Loucy (cell line): ENCODE measurements around the gene SAMD1.

Source experiments
- H2AFZ ChIP-seq: fragments of 200-600 bp; sonication (generic); 2 replicates; pipeline ENCODE4 v1.6.0; 2016; ENCODE audit warnings: antibody characterized with exemption, mild to moderate bottlenecking, low read length, moderate library complexity
- H3F3A ChIP-seq: fragments of 200-600 bp; 2 replicates; pipeline ENCODE4 v1.6.0; 2016; ENCODE audit warnings: antibody characterized with exemption, low read depth, mild to moderate bottlenecking
- H3K27me3 ChIP-seq: fragments of 200-600 bp; sonication (generic); 2 replicates; pipeline ENCODE4 v1.6.1; 2014; ENCODE audit warnings: low read length, mild to moderate bottlenecking; ENCODE audit not compliant: insufficient read depth, poor library complexity, severe bottlenecking
- H3K36me3 ChIP-seq: fragments of 200-600 bp; sonication (generic); 2 replicates; pipeline ENCODE4 v1.6.1; 2016; ENCODE audit warnings: low read length; ENCODE audit not compliant: insufficient read depth
- H3K4me1 ChIP-seq: fragments of 200-600 bp; sonication (generic); 2 replicates; pipeline ENCODE4 v1.5.1; 2014; ENCODE audit warnings: low read length, mild to moderate bottlenecking; ENCODE audit not compliant: insufficient read depth, poor library complexity, severe bottlenecking
- H3K4me2 ChIP-seq: fragments of 200-600 bp; sonication (generic); 2 replicates; pipeline ENCODE4 v1.6.0; 2014; ENCODE audit warnings: antibody characterized with exemption, low read length, low read depth, mild to moderate bottlenecking; ENCODE audit not compliant: poor library complexity, severe bottlenecking
- H3K4me3 ChIP-seq: fragments of 200-600 bp; sonication (generic); 2 replicates; pipeline ENCODE4 v1.5.1; 2014; ENCODE audit warnings: low read length, mild to moderate bottlenecking, mixed read lengths; ENCODE audit not compliant: poor library complexity, severe bottlenecking
- H3K79me2 ChIP-seq: fragments of 200-600 bp; sonication (generic); 2 replicates; pipeline ENCODE4 v1.6.1; 2014; ENCODE audit warnings: low read length; ENCODE audit not compliant: insufficient read depth
- H3K9ac ChIP-seq: fragments of 200-600 bp; sonication (generic); 2 replicates; pipeline ENCODE4 v1.6.0; 2014; ENCODE audit warnings: mild to moderate bottlenecking, low read depth, low read length, moderate library complexity; ENCODE audit not compliant: poor library complexity, severe bottlenecking
- H3K9me2 ChIP-seq: fragments of 200-600 bp; sonication (generic); replicated peaks from 2 replicates; pipeline ENCODE4 v1.6.1; 2016; ENCODE audit warnings: low read depth, low read length, mixed read lengths
- H3K9me3 ChIP-seq: fragments of 200-600 bp; sonication (generic); 2 replicates; pipeline ENCODE4 v1.6.1; 2014; ENCODE audit warnings: mild to moderate bottlenecking, antibody characterized with exemption, low read length, low read depth; ENCODE audit not compliant: insufficient read depth
- H4K20me1 ChIP-seq: fragments of 200-600 bp; sonication (generic); 2 replicates; pipeline ENCODE4 v1.6.0; 2014; ENCODE audit warnings: antibody characterized with exemption, low read length, mild to moderate bottlenecking; ENCODE audit not compliant: insufficient read depth, poor library complexity, severe bottlenecking
- EZH2phosphoT487 ChIP-seq: fragments of 200-600 bp; IDR thresholded peaks from 2 replicates; pipeline ENCODE4 v1.6.1; 2018; ENCODE audit warnings: antibody characterized with exemption, mild to moderate bottlenecking, moderate library complexity, borderline replicate concordance
- TF ChIP-seq, protein P1 (sequence below): fragments of 200-600 bp; sonication (generic); conservative IDR thresholded peaks from 2 replicates; pipeline ENCODE4 v1.5.1; 2014; ENCODE audit warnings: mild to moderate bottlenecking, antibody characterized with exemption, low read length

The SAMD1 gene

DNA sequence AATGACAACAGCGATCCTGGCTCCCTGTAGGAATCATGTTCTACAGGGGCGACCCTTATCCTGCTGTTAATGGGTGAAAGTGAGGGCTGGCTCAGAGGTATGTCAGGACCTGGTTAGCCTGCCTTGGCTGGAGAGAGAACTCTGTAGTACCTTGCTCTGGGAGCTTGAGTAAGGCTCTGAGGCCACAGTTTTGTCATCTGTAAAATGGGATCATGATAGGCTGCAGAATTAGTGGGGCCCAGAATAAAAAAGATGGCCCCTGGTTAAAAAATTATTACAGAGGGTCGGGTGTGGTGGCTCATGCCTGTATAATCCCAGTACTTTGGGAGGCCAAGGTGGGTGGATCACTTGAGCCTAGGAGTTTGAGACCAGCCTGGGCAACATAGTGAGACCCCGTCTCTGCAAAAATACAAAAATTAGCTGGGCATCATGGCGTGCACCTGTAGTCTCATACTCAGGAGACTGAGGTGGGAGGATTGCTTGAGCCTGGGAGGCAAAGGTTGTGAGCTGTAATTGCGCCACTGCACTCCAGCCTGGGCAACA lies 10.5 kb upstream of the SAMD1 start:
- no peaks in the 10 kb centered on the region for H3K4me1 ChIP-seq
- H3K9ac ChIP-seq = no peak overlapping the region
- TF ChIP-seq, protein P1, sequence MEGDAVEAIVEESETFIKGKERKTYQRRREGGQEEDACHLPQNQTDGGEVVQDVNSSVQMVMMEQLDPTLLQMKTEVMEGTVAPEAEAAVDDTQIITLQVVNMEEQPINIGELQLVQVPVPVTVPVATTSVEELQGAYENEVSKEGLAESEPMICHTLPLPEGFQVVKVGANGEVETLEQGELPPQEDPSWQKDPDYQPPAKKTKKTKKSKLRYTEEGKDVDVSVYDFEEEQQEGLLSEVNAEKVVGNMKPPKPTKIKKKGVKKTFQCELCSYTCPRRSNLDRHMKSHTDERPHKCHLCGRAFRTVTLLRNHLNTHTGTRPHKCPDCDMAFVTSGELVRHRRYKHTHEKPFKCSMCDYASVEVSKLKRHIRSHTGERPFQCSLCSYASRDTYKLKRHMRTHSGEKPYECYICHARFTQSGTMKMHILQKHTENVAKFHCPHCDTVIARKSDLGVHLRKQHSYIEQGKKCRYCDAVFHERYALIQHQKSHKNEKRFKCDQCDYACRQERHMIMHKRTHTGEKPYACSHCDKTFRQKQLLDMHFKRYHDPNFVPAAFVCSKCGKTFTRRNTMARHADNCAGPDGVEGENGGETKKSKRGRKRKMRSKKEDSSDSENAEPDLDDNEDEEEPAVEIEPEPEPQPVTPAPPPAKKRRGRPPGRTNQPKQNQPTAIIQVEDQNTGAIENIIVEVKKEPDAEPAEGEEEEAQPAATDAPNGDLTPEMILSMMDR = no peak
- TF ChIP-seq EZH2phosphoT487 = no peak
- no peak overlapping the region for H3K4me3 ChIP-seq
- H3K27me3 ChIP-seq = no peaks in the 10 kb centered on the region
- no peaks in the 10 kb centered on the region; the same call in 1 of the 2 replicates for H3K36me3 ChIP-seq
- H2AFZ ChIP-seq = no peak overlapping the region
- H3K4me2 ChIP-seq = no peak overlapping the region
- H3F3A ChIP-seq = no peaks in the 10 kb centered on the region
- H3K79me2 ChIP-seq = no peaks in the 10 kb centered on the region
- H4K20me1 ChIP-seq = no peaks in the 10 kb centered on the region
- H3K9me2 ChIP-seq = no peaks in the 10 kb centered on the region
- no peaks in the 10 kb centered on the region for H3K9me3 ChIP-seq

- Histone ChIP-seq H3K9ac (no peak overlapping the region), H4K20me1 (no peaks in the 10 kb centered on the region), H3K79me2 (no peaks in the 10 kb centered on the region), H3K4me1 (no peaks in the 10 kb centered on the region), H3K4me2 (no peak overlapping the region), H3K36me3 (no peaks in the 10 kb centered on the region), H3K9me2 (no peaks in the 10 kb centered on the region), H3F3A (no peaks in the 10 kb centered on the region), H3K4me3 (no peak overlapping the region), H3K27me3 (no peaks in the 10 kb centered on the region), H2AFZ (no peak overlapping the region), H3K9me3 (no peaks in the 10 kb centered on the region)
- TF ChIP-seq EZH2phosphoT487 = no peak
- TF ChIP-seq, protein P1 = peak; percentile 54
Measured at GRCh38 chr19:14097532-14098151, 7.1 kb upstream of the SAMD1 start.

- H3K9me3 ChIP-seq = no peaks in the 10 kb centered on the region
- H2AFZ ChIP-seq = no peak overlapping the region
- no peaks in the 10 kb centered on the region for H3K9me2 ChIP-seq
- TF ChIP-seq, protein P1 = peak; percentile 37
- TF ChIP-seq EZH2phosphoT487 = no peak
- no peaks in the 10 kb centered on the region for H3K36me3 ChIP-seq
- no peak overlapping the region for H3K4me2 ChIP-seq
- peaks cover 8% of the 10 kb centered on the region for H3K4me1 ChIP-seq
- H3K4me3 ChIP-seq = no peak overlapping the region
- H3K9ac ChIP-seq = no peak overlapping the region
- H3K27me3 ChIP-seq = no peaks in the 10 kb centered on the region
- H4K20me1 ChIP-seq = no peaks in the 10 kb centered on the region
- 0 out of 2 replicates have a peak, but pooled peaks cover 5% of the 10 kb centered on the region for H3K79me2 ChIP-seq
- no peaks in the 10 kb centered on the region for H3F3A ChIP-seq
Measured at GRCh38 chr19:14096272-14096992, 5.9 kb upstream of the SAMD1 start.
